ENCODE data around the gene XRCC5.
"Not testable (repeated sequence)": the region's sequence is repeated elsewhere in the genome, so short reads cannot be mapped to it uniquely, and the experiment has no call there.

The XRCC5 gene

DNA sequence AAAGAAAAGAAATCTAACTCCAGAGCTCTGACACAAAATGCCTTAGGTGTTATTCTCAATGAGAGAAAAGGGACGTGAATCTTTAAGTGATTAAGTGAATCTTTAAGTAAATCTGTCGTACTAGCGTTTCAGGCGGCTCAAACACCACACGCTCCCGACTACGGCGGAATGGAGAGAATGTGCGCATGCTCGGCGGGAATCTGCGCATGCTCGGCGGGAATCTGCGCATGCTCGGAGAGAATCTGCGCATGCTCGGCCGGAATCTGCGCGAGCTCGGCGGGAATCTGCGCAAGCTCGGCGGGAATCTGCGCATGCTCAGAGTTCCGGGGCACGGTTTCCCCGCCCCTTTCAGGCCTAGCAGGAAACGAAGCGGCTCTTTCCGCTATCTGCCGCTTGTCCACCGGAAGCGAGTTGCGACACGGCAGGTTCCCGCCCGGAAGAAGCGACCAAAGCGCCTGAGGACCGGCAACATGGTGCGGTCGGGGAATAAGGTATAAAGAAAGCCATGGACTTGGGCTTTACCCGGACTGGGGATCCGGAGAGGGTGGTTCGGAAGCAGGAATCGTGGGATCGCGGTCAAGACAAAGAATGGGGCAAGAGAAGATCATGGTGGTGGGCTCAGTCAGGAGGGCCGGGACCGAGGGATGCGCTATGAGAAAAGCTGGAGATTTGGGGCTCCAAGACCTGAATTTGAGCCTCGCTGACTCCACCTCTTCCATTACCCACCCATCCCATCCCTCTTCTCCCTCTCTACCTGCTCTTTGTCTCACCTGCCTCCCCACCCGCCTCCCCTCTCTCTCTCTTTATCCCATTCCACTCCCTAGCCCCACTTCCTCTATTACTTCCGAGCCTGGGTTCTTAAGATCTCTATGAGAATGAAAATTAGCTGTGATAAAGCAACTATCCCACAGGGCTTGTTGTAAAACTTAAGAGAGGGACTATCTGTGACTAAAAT is at the start of gene XRCC5:
TSS of gene XRCC5 (plus strand) at position 382 of the 955 bp plus-strand sequence. CDS start at position 471, 89 bp downstream.
- DNase-seq (ENCODE audit: low read depth): peak; percentile 96

- DNase-seq (ENCODE audit: low read depth): no peak
Measured at GRCh38 chr2:216064014-216064630, 45.0 kb upstream of the XRCC5 start.

DNA sequence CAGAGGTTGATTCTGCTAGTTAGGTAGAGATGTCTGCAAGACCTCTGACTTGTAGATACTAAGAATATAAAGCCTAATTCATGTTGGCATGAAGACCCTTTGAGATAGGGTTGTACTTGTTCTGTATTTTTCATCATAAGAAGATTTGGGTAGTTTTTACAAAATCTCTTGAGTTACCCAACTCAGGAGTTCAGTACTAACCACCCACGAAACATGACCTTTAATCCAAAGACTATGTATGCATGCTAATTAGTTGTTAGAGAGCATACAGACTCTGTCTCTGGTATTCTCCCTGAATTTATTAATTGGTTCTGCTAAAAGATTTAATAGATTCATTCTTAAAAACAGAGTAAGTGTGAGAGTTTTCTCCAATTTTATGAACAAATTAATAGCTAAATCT is 44.5 kb upstream of the XRCC5 start:
- no peak for DNase-seq (ENCODE audit: low read depth)

DNA sequence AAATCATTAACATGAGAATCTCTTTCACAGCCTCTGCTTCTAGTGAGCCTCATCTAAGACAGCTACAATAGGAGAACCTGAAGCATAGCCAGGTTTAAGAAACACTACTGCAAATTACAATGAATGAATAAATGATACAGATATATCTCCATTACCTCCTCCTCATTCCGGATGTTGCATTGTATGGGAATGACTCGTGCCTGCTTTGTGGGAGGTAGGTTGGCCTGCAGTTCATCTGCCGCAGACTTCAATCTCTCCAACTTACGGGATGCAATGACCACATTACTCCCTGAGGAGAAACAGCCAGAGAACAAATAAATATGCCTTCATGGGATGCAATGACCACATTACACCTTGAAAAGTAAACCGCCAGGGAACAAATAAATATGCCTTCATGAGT is 42.9 kb upstream of the XRCC5 start:
- no peak for DNase-seq (ENCODE audit: low read depth)

DNA sequence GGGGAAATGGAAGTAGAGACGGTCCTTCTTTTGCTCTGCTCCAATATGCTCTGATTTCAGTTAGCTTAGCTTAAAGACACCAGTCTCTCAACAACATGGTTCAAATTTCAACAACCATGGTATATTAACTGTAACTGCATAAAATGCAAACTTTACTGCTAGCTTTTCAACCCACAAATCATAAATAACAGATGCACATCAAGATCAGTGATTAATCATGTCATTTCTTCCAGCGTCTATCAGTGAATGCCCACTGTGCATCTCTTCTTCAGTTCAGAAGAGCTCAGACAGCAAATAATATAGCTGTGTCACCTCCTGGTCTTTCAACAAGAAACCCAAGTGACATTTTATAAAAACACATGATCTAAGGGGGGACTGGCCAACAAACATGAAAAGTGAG is 40.1 kb upstream of the XRCC5 start:
- DNase-seq (ENCODE audit: low read depth): no peak

DNA sequence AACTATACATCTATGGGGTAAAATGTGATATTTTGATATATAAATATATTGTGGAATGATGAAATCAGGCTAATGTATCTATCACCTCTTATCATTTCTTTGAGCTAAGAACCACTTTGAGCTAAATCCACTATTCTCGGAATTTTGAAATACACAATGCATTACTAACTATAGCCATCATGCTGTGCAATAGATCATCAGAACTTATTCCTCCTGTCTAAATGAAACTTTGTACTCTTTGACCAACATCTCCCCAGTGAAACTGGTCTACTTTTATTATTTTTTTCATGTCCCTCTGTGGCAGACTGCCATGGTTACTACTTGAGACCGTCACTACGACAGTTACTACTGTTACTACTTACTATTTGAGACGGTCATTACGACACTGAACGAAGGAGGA is 39.0 kb upstream of the XRCC5 start:
- no peak for DNase-seq (ENCODE audit: low read depth)

DNA sequence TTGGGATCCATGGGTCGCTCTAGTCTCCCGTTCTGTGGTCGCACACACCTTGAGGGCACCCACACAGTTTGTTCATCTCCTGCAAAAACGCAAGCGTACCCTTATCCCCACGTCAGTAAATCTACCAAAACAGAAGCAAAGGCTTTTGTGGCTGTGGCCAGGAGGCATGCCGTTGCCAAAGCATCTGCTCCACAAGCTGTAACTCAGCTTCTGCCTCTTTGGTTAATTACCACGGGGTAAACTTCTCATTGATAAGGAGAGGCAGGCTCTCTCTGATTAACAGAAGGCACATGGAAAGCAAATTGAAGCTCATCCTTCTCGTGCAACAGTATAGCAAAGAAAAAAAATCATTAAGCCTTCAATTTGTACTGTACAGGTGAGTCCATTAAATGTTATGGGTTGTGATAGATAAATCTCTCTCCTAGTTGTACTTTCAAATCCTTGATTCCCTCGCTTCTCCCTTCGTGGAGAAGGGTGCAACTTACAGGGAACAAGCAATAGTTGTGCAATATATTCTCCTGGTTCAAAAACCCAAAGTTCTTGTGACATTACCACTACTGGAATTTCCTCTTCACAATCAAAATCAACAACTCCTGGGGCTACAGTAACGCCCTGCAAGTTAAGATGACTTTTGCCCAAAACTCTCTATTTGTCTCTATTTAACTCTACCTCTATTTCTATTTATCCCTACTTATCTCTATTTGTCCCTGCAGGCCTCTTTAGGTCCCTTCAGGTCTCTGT is 37.9 kb upstream of the XRCC5 start:
- DNase-seq (ENCODE audit: low read depth): no peak

DNA sequence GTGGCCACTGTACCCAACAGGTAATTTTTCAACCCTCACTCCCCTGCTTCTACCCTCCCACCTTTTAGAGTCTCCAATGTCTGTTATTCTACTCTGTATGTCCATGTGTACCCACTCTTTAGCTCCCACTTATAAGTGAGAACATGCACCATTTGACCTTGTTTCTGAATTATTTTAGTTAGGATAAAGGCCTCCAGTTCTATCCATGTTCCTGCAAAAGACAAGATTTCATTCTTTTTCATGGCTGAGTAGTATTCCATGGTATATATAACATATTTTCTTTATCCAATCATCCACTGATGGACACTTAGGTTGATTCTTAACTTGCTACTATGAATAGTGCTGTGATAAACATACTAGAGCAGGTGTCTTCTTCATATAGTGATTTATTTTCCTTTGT is 36.7 kb upstream of the XRCC5 start:
- DNase-seq (ENCODE audit: low read depth): no peak

DNA sequence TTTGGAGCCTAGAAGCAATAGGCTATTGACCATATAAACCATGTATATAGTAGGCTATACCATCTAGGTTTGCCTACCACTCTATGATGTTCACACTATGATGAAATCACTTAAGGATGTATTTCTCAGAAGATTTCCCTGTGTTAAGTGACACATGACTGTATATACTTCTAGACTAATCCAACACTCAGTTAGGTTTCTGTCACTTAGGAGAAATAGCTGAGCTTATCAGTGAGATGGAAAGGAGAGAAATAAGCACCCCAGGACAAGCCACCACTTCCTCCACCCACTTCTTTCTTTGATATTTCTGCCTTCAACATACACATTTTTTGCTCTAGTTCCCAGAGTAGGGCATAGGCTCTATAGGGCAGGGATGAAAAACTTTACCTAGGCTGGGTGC is 35.4 kb upstream of the XRCC5 start:
- no peak for DNase-seq (ENCODE audit: low read depth)

- DNase-seq (ENCODE audit: low read depth): no peak
Measured at GRCh38 chr2:216074380-216074779, 34.8 kb upstream of the XRCC5 start.

- no peak for DNase-seq (ENCODE audit: low read depth)
Measured at GRCh38 chr2:216074794-216075193, 34.4 kb upstream of the XRCC5 start.

- no peak for DNase-seq (ENCODE audit: low read depth)
Measured at GRCh38 chr2:216075510-216076485, 33.4 kb upstream of the XRCC5 start.

GRCh38 chr2:216078776-216079175 is 30.4 kb upstream of the XRCC5 start:
- no peak for DNase-seq (ENCODE audit: low read depth)

- DNase-seq (ENCODE audit: low read depth): not testable (repeated sequence)
Measured at GRCh38 chr2:216080048-216080447, 29.1 kb upstream of the XRCC5 start.

DNA sequence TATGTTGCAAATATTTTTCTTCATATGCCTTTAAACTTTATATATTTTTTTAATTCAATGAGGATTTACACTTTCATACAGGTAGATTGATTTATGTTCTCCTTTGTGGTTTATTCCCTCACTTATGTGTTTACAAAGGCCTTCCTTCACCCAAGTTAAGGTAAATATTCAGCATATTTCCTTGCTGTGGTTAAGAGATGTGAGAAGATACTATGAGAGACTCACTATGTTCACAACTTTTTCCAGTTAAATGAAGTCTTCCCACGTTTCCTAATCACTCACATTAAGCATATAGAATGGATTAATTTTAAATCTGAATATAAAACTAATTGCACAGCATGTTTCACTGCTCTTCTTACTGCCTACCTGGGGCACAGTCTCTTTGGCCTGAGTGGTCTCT is 28.1 kb upstream of the XRCC5 start:
- no peak for DNase-seq (ENCODE audit: low read depth)

GRCh38 chr2:216081487-216082116 is 27.5 kb upstream of the XRCC5 start, which contains the start of the genes PECR and TMEM169:
Gene PECR (minus strand): TSS chr2:216081809. CDS start chr2:216081741, 68 bp downstream.
Gene TMEM169 (plus strand): TSS chr2:216081919. CDS start chr2:216095964, 14,045 bp downstream.
- peak; percentile 78 for DNase-seq (ENCODE audit: low read depth)

DNA sequence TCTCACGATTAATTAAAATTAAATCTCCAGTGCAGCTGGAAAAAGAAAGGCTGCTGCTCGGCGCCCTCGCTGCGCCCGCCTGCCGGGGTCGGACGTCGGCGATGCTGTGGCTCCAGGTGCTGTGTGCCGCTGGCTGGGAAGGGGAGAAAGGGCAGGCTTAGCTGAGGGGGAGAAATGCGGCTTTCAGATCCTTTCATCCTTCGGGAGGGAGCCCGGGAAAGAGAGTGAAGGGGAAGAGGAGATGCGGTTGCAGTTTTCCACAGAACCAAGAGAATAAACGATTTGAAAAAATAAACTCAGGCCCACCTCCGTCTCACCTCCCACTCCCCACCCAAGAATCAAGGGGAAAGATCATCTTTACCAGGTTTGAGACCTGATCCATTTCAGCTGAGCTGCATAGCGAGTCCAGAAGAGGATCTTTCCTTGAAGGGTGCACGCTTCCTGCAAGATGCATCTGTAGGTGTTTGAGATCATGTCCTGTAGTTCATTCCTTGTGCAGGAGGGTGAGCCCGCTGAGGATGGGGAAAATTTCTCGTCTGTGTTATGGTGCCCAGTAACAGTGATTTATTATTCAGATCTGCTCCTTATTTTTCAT is 26.9 kb upstream of the XRCC5 start:
- no peak for DNase-seq (ENCODE audit: low read depth)

DNA sequence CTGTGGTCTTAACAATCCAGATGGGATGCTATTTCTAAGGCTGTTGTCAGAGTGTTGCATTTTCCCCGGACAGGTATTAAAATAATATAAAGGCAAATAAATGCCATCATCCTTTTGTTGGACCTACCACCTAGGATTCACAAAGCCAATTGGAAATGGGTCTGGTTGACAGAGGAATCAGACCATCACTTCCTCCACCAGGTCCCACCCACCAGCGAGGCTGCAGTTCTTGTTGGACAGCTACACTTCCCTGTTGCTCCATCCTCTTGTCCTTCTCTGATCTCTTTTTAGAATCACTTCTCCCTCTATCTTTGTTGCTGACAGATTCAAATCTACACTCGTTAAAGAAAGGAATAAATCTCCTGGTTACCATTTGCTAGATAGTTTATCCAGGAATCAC is 26.3 kb upstream of the XRCC5 start:
- DNase-seq (ENCODE audit: low read depth): no peak

- no peak for DNase-seq (ENCODE audit: low read depth)
Measured at GRCh38 chr2:216083464-216084281, 25.5 kb upstream of the XRCC5 start.

Measured in activated T-cell treated with anti-CD3 and anti-CD28 coated beads for 48 hours (primary cell).